Loucy (cell line): Measurements from ENCODE around the gene HIGD1C.

Source experiments
- EZH2phosphoT487 ChIP-seq: fragments of 200-600 bp; IDR thresholded peaks from 2 replicates; pipeline ENCODE4 v1.6.1; 2018; ENCODE audit warnings: antibody characterized with exemption, mild to moderate bottlenecking, moderate library complexity, borderline replicate concordance
- TF ChIP-seq, protein P1 (sequence below): fragments of 200-600 bp; sonication (generic); conservative IDR thresholded peaks from 2 replicates; pipeline ENCODE4 v1.5.1; 2014; ENCODE audit warnings: mild to moderate bottlenecking, antibody characterized with exemption, low read length

DNA sequence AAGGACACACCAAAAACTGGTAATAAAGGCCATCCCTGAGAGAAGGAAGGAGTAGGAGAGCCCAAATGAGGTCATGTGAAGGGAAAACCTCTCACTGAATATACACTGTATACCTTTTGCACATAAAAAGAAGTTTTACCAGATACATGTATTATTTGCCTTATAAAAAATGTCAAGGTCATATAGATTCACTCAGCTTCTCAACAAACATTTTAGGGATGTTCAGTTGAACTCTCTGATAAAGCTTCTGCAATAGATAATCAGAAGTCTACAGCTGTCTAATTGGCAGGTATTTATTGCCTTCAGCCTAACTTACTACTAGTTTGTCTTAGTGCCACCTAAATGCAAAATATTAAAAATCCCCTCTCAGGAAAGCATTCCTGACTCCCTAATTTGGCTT lies 65.1 kb downstream of the HIGD1C start:
- TF ChIP-seq, protein P1, sequence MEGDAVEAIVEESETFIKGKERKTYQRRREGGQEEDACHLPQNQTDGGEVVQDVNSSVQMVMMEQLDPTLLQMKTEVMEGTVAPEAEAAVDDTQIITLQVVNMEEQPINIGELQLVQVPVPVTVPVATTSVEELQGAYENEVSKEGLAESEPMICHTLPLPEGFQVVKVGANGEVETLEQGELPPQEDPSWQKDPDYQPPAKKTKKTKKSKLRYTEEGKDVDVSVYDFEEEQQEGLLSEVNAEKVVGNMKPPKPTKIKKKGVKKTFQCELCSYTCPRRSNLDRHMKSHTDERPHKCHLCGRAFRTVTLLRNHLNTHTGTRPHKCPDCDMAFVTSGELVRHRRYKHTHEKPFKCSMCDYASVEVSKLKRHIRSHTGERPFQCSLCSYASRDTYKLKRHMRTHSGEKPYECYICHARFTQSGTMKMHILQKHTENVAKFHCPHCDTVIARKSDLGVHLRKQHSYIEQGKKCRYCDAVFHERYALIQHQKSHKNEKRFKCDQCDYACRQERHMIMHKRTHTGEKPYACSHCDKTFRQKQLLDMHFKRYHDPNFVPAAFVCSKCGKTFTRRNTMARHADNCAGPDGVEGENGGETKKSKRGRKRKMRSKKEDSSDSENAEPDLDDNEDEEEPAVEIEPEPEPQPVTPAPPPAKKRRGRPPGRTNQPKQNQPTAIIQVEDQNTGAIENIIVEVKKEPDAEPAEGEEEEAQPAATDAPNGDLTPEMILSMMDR = no peak
- no peak for TF ChIP-seq EZH2phosphoT487
